HG03378 (cell line): Measurements from ENCODE around the gene RPL28.

Source experiments
- ATAC-seq: cut with Tn5 transposase; IDR thresholded peaks from one replicate; pipeline ENCODE4 v1.9.1; 2021; ENCODE audit warnings: mild to moderate bottlenecking, moderate library complexity; ENCODE audit not compliant: unreplicated experiment

Gene RPL28

GRCh38 chr19:55372316-55373081 is 13.2 kb upstream of the RPL28 start:
- ATAC-seq: no peak

- ATAC-seq: no peak
These were observed 12.3 kb upstream of the RPL28 start for GRCh38 chr19:55373306-55373992.

- no peak for ATAC-seq
These were observed 11.6 kb upstream of the RPL28 start for GRCh38 chr19:55373993-55374757.

- no peak for ATAC-seq
These were observed 9.3 kb upstream of the RPL28 start, which contains the start of gene TMEM190 for GRCh38 chr19:55376241-55376933. Gene TMEM190 (plus strand): TSS chr19:55376826. CDS start chr19:55376854, 28 bp downstream.

- ATAC-seq: no peak
These were observed 8.2 kb upstream of the RPL28 start for GRCh38 chr19:55377356-55378131.

- no peak for ATAC-seq
These were observed 6.6 kb upstream of the RPL28 start for GRCh38 chr19:55379174-55379573.

- no peak for ATAC-seq
These were observed 3.7 kb upstream of the RPL28 start for GRCh38 chr19:55382013-55382412.

- ATAC-seq: no peak
These were observed 3.1 kb upstream of the RPL28 start for GRCh38 chr19:55382522-55383054.

- ATAC-seq: no peak
These were observed 2.2 kb upstream of the RPL28 start for GRCh38 chr19:55383279-55384130.

GRCh38 chr19:55384131-55384919 is 1.4 kb upstream of the RPL28 start, which contains the start of gene TMEM238:
Gene TMEM238 (minus strand): TSS chr19:55384292. CDS start chr19:55384259, 33 bp downstream.
- ATAC-seq: no peak

GRCh38 chr19:55384920-55385723 is 610 bp upstream of the RPL28 start:
- peak; percentile 63 for ATAC-seq

GRCh38 chr19:55386493-55386971 is 800 bp downstream of the RPL28 start:
- ATAC-seq: no peak

GRCh38 chr19:55387736-55388497 is 2.2 kb downstream of the RPL28 start:
- no peak for ATAC-seq

GRCh38 chr19:55389386-55390317 is 3.9 kb downstream of the RPL28 start:
- ATAC-seq: no peak

- ATAC-seq: no peak
These were observed 4.7 kb downstream of the RPL28 start for GRCh38 chr19:55390461-55390880.
